BJ (cell line): ENCODE data around the gene RAC2. TPM values are rescaled to one million over a fixed set of nuclear protein-coding genes. Genes with fewer than 3 reads are reported as not detected.

Source experiments
- CTCF ChIA-PET: fragments of 350-600 bp; formaldehyde crosslinking; extraction: SDS; loops from one replicate; lab custom pipeline; 2021; ENCODE audit warnings: antibody characterized with exemption, inconsistent platforms; lab: Yijun Ruan, JAX
- POLR2A ChIA-PET: fragments of 300-600 bp; sonication (Branson Sonifier 250); formaldehyde crosslinking; extraction: SDS; loops from one replicate; lab custom pipeline; 2021; ENCODE audit warnings: antibody characterized with exemption; lab: Charles Lee
- DNase-seq: peaks from one replicate; pipeline ENCODE4 v3.0.0-alpha.2; 2011; ENCODE audit warnings: low read depth
- H3K27me3 ChIP-seq: 2 replicates; pipeline ENCODE4 v1.6.0; 2011; ENCODE audit warnings: low read length; ENCODE audit not compliant: control insufficient read depth, insufficient read depth
- H3K36me3 ChIP-seq: 2 replicates; pipeline ENCODE4 v1.5.1; 2011; ENCODE audit warnings: low read length; ENCODE audit not compliant: control insufficient read depth, insufficient read depth
- H3K4me3 ChIP-seq: 2 replicates; pipeline ENCODE4 v1.5.1; 2011; ENCODE audit warnings: low read depth, mild to moderate bottlenecking, control low read depth, low read length
- polyA plus RNA-seq: library from polyadenylated mRNA; depleted of rRNA; stranded (reverse); fragments of >200 nt; gene quantifications from 2 replicates; pipeline ENCODE4 v1.2.3, GENCODE V29; 2011
- TF ChIP-seq, protein P1 (sequence below): IDR thresholded peaks from 2 replicates; pipeline ENCODE4 v1.5.1; 2011; ENCODE audit warnings: low read depth, mild to moderate bottlenecking, control low read depth, inconsistent platforms, low read length, moderate library complexity; ENCODE audit not compliant: insufficient read depth

Gene RAC2
- polyA plus RNA-seq, 1 experiment, result 25.7 TPM

- Histone ChIP-seq H3K4me3 (no peak overlapping the region), H3K36me3 (no peaks in the 10 kb centered on the region), H3K27me3 (peaks cover 3% of the 10 kb centered on the region)
- ChIA-PET CTCF (interaction anchor here (0.6 to 0.9 kb wide), 3 partner anchors 10 to 1021 kb away, joined by 3 to 4 read pairs (median 3); no protein-coding TSS in a partner anchor), POLR2A (no interaction called here)
- no peak for DNase-seq
- TF ChIP-seq, protein P1, sequence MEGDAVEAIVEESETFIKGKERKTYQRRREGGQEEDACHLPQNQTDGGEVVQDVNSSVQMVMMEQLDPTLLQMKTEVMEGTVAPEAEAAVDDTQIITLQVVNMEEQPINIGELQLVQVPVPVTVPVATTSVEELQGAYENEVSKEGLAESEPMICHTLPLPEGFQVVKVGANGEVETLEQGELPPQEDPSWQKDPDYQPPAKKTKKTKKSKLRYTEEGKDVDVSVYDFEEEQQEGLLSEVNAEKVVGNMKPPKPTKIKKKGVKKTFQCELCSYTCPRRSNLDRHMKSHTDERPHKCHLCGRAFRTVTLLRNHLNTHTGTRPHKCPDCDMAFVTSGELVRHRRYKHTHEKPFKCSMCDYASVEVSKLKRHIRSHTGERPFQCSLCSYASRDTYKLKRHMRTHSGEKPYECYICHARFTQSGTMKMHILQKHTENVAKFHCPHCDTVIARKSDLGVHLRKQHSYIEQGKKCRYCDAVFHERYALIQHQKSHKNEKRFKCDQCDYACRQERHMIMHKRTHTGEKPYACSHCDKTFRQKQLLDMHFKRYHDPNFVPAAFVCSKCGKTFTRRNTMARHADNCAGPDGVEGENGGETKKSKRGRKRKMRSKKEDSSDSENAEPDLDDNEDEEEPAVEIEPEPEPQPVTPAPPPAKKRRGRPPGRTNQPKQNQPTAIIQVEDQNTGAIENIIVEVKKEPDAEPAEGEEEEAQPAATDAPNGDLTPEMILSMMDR, result no peak
Observed at GRCh38 chr22:37284126-37284804, 40.2 kb upstream of the RAC2 start.

GRCh38 chr22:37283393-37283937 is 39.4 kb upstream of the RAC2 start:
- CTCF ChIA-PET, result interaction anchor here (0.5 to 1.1 kb wide), 6 partner anchors 9 to 1022 kb away, joined by 3 to 5 read pairs (median 4); no protein-coding TSS in a partner anchor
- POLR2A ChIA-PET, result no interaction called here
- peaks cover 3% of the 10 kb centered on the region for H3K27me3 ChIP-seq
- TF ChIP-seq, protein P1, result peak; percentile 41
- no peak for DNase-seq
- no peaks in the 10 kb centered on the region for H3K36me3 ChIP-seq
- no peak overlapping the region for H3K4me3 ChIP-seq

GRCh38 chr22:37282385-37282677 is 38.3 kb upstream of the RAC2 start, which contains the start of gene CYTH4:
CYTH4 (plus strand) TSS chr22:37282508; CDS start chr22:37282570, 62 bp downstream.
- H3K27me3 ChIP-seq, result peaks cover 3% of the 10 kb centered on the region; the same call in 1 of the 2 replicates
- H3K4me3 ChIP-seq, result no peak within 1 kb of the TSS
- TF ChIP-seq, protein P1, result no peak
- ChIA-PET CTCF (interaction anchor here (0.8 kb wide), 1 partner anchor 43 kb away, joined by 3 read pairs; no protein-coding TSS in a partner anchor), POLR2A (no interaction called here)
- DNase-seq, result no peak
- H3K36me3 ChIP-seq, result no peaks in the 10 kb centered on the region

DNA sequence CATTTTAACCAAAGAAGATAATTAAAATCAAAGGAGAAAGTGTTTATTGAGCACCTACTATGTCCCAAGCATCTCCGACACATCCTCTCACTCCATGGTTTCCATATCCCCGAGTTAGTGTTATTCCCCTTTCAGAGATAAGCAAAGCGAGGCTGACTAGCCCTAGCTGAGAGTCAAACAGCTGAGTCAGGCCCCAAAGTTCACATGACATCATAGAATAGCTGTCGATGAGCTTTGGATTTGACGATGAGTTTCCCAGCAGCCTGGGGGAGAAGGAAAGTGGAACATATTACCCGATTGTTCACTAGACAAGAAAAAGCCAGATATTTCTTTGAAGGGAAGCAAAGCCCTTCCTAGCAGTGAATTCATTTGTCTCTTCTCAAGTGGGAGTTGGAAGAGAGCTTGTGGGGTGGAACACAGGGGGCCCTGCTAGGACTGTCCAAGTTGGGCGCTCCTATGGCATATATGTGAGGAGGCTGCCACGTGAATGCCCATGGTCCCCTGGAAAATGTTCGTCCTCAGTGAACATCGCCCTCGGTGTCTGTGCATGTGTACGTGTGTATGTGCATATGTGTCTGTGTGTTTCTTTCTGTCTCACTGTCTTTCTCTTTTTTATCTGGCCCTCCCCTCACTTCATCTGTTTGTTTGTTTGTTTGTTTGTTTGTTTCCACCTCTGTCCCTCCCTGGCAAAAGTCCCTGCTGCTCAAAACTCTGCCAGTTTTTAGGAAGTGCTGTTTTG is 37.7 kb upstream of the RAC2 start:
- TF ChIP-seq, protein P1, result no peak
- no peaks in the 10 kb centered on the region for H3K36me3 ChIP-seq
- no peak overlapping the region for H3K4me3 ChIP-seq
- peaks cover 3% of the 10 kb centered on the region; the same call in 1 of the 2 replicates for H3K27me3 ChIP-seq
- no peak for DNase-seq
- POLR2A ChIA-PET, result no interaction called here
- CTCF ChIA-PET, result interaction anchor here (0.7 to 1.9 kb wide), 4 partner anchors 9 to 82 kb away, joined by 3 to 6 read pairs (median 3); no protein-coding TSS in a partner anchor

- DNase-seq, result no peak
- ChIA-PET POLR2A (no interaction called here), CTCF (interaction anchor here (0.7 to 1.9 kb wide), 4 partner anchors 10 to 82 kb away, joined by 3 to 6 read pairs (median 3); no protein-coding TSS in a partner anchor)
- TF ChIP-seq, protein P1, result no peak
- Histone ChIP-seq H3K27me3 (peaks cover 3% of the 10 kb centered on the region; the same call in 1 of the 2 replicates), H3K36me3 (no peaks in the 10 kb centered on the region), H3K4me3 (no peak overlapping the region)
Observed at GRCh38 chr22:37281195-37281594, 37.1 kb upstream of the RAC2 start.
